ENCODE data around the gene AP2B1. TPM values are rescaled to one million over a fixed set of nuclear protein-coding genes. Genes with fewer than 3 reads are reported as not detected.

AP2B1 gene
- 146 and 182 TPM in 2 replicates for total RNA-seq

DNA sequence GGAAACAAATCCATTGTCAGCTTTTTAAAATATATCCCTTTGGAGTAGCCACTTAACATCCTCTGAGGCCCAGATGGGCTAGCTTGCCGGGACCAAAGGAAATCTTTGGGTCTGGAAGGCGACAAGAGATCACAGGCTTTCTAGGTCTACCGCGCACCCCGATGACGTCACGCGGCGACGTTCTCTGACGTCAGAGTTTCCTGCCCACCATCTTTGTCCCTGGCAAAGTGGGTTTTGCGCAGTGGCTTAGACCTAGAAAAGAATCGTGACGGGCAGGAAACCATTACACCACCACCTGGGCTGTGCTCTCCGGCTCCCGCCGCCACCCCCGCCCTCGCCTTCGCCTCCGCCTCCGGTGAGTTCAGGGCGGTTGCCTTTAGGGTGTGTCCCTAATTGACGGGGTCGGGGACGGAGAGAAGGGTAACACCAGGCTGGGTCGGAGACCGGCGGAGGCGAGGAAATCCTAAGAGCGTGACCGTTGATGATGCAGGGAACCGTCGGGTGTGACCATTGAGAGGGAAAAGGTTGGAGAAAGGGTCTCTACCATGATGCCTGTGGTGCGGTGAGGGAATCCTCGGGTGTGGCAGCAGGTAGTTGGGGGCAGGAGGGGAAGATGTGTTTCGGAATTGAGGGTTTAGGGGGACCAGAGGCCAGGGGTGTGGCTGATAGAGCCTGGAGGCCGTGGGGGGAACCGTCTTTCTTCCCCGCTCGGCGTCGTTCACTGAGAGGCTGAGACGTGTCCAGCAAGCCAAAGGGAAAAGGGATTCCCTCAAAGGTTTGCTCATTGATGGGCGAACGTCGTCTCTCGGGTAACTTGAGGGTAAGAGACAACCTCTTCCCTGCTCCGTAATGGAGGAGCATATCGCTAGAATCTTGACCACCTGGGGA lies at the start of gene AP2B1:
Gene AP2B1 (plus strand): TSS at position 249 of the 888 bp plus-strand sequence. CDS start 6,709 bp downstream, outside the sequence.

DNA sequence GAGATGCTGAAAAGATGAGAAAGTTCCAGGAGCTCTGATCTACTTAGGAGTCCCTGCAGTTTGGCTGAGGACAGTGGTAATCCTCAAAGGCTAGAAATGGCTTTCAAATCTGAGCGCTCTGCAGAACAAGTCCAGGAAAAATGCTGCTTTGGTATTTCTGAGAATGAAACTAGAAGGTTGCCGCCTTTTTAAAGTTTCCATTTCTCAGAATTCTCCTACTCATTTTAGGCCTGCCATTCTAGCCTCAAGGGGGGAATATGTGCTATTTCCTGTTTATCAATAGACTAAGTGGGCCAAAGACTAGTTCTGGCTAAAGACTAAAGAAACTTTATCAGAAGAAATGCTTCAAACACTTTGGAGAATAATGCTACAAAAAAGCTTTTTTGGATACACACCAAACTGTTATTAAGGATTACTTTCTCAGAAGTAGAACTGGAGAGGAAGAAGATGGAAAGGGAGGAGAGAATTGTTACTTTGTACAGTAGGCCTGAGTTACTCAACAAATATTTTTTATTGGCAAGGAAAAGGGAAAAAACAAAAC lies 49.5 kb upstream of the AP2B1 start, which contains the start of gene SLFN12L:
Gene SLFN12L (minus strand): TSS at position 78 of the 541 bp plus-strand sequence. CDS start 15,314 bp downstream, outside the sequence.

DNA sequence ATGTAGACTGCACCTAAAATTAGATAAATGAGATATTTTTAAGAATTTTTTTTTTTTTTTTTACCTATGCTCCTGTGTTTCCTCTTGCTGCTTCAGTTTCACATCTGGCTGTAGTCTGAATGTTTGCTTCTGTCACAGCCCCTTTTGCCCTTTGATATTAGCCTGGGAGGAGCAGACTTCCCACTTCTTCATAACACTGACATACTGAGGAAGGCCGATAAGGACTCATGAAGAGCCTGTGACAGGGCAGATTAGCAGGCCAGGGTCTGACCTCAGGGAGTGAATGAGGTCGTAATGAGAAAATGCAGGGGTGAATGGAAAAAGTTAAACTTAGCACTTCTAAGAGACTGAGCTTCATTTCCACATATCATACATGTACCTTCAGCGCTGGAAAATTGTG lies 26.4 kb upstream of the AP2B1 start, which contains the start of gene SLFN14:
Gene SLFN14 (minus strand): TSS at position 117 of the 400 bp plus-strand sequence. CDS start 2,757 bp downstream, outside the sequence.

DNA sequence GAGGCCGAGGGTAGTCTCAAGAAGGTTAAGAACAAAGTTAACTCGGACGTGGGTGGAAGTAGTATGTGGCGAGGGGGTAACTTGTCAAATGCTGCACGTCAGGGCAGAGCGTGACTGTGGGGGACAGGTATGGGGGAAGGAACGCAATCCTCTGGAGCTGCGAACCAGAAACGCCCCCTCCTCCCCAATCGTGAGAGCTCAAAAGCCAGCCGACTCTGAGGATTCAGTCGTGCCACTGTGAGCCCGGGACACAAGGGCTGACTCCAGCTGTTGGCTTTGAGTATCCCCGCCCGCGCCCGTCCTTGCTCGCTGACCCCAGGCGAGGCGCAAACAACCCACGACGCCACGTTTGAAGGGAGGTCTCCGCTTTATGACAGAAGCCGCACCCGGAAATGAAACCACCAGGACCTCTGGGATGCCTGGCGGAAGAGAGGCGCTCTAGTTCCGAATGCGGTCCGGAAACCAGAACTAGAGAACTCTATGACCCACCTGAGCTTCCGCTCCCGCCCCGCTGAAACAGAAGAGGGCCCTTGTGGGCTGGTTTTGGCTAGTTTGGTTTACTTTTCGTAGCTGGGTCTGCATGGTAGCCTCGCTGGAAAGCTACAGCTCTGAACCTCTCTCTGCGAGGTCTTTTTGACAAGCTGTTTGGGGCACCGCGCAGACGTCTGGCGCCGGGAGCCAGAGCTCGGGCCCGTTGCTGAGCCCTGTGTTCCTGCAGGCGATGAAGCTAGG lies 8.8 kb upstream of the AP2B1 start, which contains the start of gene PEX12:
Gene PEX12 (minus strand): TSS at position 375 of the 732 bp plus-strand sequence. CDS start 550 bp downstream, outside the sequence.

DNA sequence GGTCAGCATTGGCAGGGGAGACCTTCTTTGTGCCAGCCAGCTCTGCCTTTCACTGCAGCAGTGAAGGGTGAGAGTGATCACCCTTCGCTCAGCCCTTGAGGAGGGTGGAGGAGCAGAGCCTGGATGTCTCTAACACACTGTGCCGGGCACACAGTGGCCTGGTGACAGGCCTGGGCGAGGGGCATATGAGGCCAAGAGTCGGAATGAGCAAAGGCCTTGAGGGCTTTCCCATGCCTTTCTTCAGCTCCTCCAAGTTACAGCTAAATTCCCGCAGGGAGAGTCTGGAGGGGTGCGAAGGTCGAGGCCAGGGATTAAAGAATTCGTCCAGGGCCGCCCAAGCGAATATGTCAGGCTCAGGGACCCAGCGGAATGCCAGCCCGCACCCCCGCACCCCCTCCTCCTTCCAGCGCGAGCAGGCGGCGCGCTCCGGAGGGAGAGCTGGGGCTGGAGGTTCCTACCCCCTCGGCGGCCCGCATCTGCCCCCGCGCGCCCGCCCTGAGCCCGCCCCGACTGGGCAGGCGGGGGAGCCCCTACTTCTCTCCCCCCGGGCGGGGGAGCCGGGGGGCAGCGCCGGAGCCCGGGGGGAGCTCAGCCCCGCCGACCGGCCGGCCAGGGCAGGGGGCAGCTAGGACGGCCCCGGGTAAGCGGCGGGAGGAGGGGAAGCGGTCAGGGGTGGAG lies 144.3 kb downstream of the AP2B1 start, which contains the start of gene RASL10B:
Gene RASL10B (plus strand): TSS at position 401 of the 678 bp plus-strand sequence. CDS start 3,546 bp downstream, outside the sequence.

DNA sequence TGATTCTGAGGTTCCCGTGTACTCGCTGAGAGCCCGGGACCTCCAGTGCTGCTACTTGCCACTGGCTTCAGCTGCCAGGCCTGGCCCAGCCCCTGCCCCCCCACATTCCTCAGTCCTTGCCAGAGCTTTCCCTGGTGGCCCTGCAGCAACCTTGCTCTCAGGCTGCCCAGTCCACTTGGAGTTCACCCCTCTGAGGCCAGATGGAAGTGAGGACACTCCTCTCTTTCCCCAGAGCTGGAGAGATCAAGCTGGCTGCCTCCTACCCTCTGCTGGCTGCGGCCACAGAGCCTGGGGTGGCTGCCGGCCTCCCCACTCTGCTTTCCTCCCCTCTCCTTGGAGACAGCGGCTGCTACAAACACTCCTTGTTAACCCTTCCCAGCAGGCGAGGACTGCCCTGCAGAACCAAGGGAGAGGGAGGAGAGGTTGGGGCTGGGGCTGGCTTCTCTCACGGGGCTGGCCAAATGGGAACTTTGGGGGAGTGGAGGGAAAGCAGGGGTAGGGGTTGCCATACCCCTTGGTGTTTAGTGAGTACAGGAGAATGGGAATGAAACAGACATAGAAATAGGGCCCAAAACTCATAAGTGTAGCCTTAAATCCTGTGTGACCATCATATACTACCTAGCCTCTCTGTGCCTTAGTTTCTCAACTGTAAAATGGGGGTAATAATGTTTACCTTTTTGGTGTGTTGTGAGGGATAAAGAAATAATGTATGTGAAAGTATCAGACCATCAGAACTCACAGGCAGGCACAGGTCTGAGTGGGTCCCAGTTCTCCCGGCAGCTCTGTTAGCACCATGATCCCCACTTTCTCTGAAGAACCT lies 166.0 kb downstream of the AP2B1 start, which contains the start of gene GAS2L2:
Gene GAS2L2 (minus strand): TSS at position 295 of the 820 bp plus-strand sequence. CDS start 389 bp downstream, outside the sequence.

DNA sequence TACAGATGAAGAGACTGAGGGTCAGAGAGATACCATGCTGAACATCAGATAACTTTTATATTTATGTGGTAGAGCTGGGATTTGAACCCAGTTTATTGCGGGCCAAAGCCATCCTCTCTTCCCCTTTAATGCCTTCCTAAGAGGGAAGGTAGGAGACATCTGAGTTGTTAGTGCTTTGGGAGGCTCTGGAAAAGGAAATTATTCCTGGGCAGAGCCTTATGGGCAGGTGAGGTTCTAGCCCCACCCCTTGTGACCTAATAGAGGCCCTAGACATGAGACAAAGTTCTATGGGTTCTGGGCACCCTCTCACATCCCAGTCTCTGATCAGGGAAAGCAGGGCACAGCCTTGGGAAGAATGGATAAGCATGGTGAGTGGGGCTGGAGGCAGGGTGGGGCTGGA lies 173.5 kb downstream of the AP2B1 start, which contains the start of gene C17orf50:
Gene C17orf50 (plus strand): TSS at position 301 of the 400 bp plus-strand sequence. CDS start 55 bp downstream, at position 356.

Small RNAs within 50 kb of the gene (small RNA-seq; reads per million reads assigned to genes)
- gene AC004134.1 (not detected), gene AC015911.1 (0.14 reads per million), gene SNORD7 (16.6 reads per million, percentile 96 among the genes with 10 or more reads in this experiment)

Other genes starting within 250 kb of the AP2B1 start
- 0.22 and 0.39 TPM in 2 replicates for gene SLFN11, start 213.7 kb upstream of the AP2B1 start, total RNA-seq
- gene SLFN12, start 154.8 kb upstream of the AP2B1 start, total RNA-seq: 27.5 and 45.8 TPM in 2 replicates
- gene SLFN13, start 138.6 kb upstream of the AP2B1 start, total RNA-seq: 6.7 and 8.9 TPM in 2 replicates
- gene SLFN12L, start 49.6 kb upstream of the AP2B1 start, total RNA-seq: not detected in 2 replicates
- not detected in 2 replicates for gene SLFN14, start 26.5 kb upstream of the AP2B1 start, total RNA-seq
- gene PEX12, start 8.8 kb upstream of the AP2B1 start, total RNA-seq: 9.0 and 9.8 TPM in 2 replicates
- 0.39 and 0.65 TPM in 2 replicates for gene RASL10B, start 144.3 kb downstream of the AP2B1 start, total RNA-seq
- not detected in 2 replicates for gene GAS2L2, start 165.9 kb downstream of the AP2B1 start, total RNA-seq
- not detected in 2 replicates for gene C17orf50, start 173.6 kb downstream of the AP2B1 start, total RNA-seq
- gene MMP28, start 208.3 kb downstream of the AP2B1 start, total RNA-seq: 0.79 and 2.7 TPM in 2 replicates
- 36.5 and 57.6 TPM in 2 replicates for gene TAF15, start 222.2 kb downstream of the AP2B1 start, total RNA-seq

All from placental epithelial cell (primary cell).